ENCODE data around the gene BSND.

DNA sequence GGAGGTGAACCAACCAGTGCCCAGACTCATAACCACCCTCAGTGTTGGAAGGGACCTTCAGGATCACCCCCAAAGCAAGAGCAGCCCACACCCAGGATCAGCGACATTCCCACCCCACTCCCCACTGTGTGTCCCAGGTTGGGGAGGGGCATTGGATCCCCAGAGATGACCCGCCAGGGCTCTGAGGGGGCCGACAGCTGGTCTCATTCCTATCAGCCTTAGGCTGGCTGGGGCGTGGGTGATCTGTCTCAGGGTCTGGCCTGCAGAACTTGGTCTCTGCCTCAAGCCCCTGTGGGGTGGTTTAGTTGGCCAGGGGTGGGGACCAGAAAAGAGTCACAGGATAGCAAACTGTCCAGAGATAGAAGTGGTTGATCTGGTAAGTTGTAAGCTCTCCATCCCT, 7.8 kb upstream of the BSND start:
- TF ChIP-seq, protein P1, sequence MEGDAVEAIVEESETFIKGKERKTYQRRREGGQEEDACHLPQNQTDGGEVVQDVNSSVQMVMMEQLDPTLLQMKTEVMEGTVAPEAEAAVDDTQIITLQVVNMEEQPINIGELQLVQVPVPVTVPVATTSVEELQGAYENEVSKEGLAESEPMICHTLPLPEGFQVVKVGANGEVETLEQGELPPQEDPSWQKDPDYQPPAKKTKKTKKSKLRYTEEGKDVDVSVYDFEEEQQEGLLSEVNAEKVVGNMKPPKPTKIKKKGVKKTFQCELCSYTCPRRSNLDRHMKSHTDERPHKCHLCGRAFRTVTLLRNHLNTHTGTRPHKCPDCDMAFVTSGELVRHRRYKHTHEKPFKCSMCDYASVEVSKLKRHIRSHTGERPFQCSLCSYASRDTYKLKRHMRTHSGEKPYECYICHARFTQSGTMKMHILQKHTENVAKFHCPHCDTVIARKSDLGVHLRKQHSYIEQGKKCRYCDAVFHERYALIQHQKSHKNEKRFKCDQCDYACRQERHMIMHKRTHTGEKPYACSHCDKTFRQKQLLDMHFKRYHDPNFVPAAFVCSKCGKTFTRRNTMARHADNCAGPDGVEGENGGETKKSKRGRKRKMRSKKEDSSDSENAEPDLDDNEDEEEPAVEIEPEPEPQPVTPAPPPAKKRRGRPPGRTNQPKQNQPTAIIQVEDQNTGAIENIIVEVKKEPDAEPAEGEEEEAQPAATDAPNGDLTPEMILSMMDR (IDR thresholded peaks at IDR 0.05 in 4 of 5, conservative IDR thresholded peaks at IDR 0.05 in 1 of 5), result no peak
- TF ChIP-seq POLR2A (IDR thresholded peaks at IDR 0.05), result no peak

Data from gastrocnemius medialis (tissue), 4 donors.